Upper lobe of left lung (tissue), 4 donors: ENCODE measurements around the gene NR2F6.
A peak's percentile ranks its signal among the peaks of the same experiment; 100 is the strongest.

Experiments
- EP300 ChIP-seq, 4 donors: sonication (generic); formaldehyde crosslinking; IDR thresholded peaks; one replicate each; pipeline ENCODE4 v1.5.1; 2017; ENCODE audit warnings: antibody characterized with exemption in 4 of 4, control low read depth in 2 of 4
- POLR2A ChIP-seq, 4 donors: fragments of 450-650 bp; IDR thresholded peaks; one replicate each; pipeline ENCODE4 v1.5.1; 2016 to 2017; ENCODE audit warnings: antibody characterized with exemption in 4 of 4, mild to moderate bottlenecking in 2 of 4
- POLR2AphosphoS5 ChIP-seq, 2 donors: sonication (generic); formaldehyde crosslinking; IDR thresholded peaks; one replicate each; pipeline ENCODE4 v1.5.1; 2017; ENCODE audit warnings: antibody characterized with exemption in 2 of 2
- TF ChIP-seq, protein P1 (sequence below), 6 experiments: fragments of 450-650 bp in 4 of 6; fragments of 200-600 bp in 2 of 6; sonication (generic) in 2 of 6; IDR thresholded peaks; one replicate each; pipeline ENCODE4 v1.5.1; 2016 to 2019; ENCODE audit warnings: antibody characterized with exemption in 6 of 6

DNA sequence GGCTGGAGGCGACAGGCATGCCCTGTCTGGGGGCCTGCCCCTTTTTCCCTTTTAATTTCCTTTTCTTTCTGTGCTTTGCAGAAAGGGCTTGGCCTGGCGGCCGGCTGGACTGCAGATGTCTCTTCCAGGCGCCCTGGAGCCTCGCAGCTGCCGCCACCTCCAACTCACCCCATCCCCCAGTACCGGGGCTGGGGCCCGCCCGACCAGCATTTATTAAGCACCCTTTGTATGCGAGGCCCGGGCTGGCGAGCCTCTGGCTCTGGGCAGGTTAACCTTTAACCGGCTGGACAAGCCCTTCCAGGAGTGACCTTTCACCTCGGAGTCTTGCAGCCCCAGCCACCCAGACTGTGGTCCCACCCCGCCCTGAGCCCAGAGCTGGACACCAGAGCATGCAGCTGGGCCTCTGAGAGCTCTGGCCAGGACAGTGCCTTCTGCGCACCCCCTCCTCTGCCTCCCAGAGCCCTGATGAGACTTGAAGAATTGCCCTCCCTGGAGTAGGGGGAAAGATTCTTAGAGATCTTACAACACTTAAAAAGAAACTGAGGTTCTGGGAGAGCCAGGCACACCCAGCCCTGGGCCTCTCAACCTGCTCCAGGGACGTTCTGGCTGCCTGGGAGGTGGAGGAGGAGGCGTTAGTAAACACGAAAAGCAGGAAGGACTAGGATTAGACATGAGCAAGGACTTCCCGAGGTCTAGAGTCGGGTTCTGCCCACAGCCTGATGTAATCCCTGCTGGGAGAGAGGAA lies 1.1 kb upstream of the NR2F6 start:
- TF ChIP-seq, protein P1, sequence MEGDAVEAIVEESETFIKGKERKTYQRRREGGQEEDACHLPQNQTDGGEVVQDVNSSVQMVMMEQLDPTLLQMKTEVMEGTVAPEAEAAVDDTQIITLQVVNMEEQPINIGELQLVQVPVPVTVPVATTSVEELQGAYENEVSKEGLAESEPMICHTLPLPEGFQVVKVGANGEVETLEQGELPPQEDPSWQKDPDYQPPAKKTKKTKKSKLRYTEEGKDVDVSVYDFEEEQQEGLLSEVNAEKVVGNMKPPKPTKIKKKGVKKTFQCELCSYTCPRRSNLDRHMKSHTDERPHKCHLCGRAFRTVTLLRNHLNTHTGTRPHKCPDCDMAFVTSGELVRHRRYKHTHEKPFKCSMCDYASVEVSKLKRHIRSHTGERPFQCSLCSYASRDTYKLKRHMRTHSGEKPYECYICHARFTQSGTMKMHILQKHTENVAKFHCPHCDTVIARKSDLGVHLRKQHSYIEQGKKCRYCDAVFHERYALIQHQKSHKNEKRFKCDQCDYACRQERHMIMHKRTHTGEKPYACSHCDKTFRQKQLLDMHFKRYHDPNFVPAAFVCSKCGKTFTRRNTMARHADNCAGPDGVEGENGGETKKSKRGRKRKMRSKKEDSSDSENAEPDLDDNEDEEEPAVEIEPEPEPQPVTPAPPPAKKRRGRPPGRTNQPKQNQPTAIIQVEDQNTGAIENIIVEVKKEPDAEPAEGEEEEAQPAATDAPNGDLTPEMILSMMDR (IDR thresholded peaks at IDR 0.05): no peak
- TF ChIP-seq POLR2A (IDR thresholded peaks at IDR 0.05) (peak in 1 of 4 donors; percentile 8), POLR2AphosphoS5 (IDR thresholded peaks at IDR 0.05) (peak in 1 of 2 donors; percentile 2), EP300 (IDR thresholded peaks at IDR 0.05) (no peak)
